ENCODE data around the gene RALGAPA1. TPM values are rescaled to one million over a fixed set of nuclear protein-coding genes. Genes with fewer than 3 reads are reported as not detected.

RALGAPA1 gene
- total RNA-seq, 1 experiment from 2014 or later = 31.7 TPM

- TF ChIP-seq AR (CRISPR knock-in tag; IDR thresholded peaks at IDR 0.05) = peak; percentile 89
These were observed 274.1 kb downstream of the RALGAPA1 start (continued) for GRCh38 chr14:35534873-35535482.

- ChIA-PET POLR2A (interaction anchor here (0.8 to 1.2 kb wide), 2 partner anchors 23 to 292 kb away, joined by 3 to 4 read pairs; partner anchors contain the start of gene BRMS1L), CTCF (interaction anchor here (0.7 to 2.2 kb wide), 8 partner anchors 12 to 536 kb away, joined by 3 to 15 read pairs (median 3); partner anchors contain the start of gene BRMS1L)
- H3K36me3 Mint-ChIP-seq = no peaks in the 10 kb centered on the region
- no peak for DNase-seq (ENCODE audit: low spot score)
- no peaks in the 10 kb centered on the region for H3K9me3 Mint-ChIP-seq
- no peak for TF ChIP-seq ZNF138 (CRISPR knock-in tag; conservative IDR thresholded peaks at IDR 0.05)
- peak overlapping the region; percentile 70 for H3K4me3 Mint-ChIP-seq
- ATAC-seq = peak; percentile 13
- H3K27me3 Mint-ChIP-seq (ENCODE audit: low read depth) = peaks cover 84% of the 10 kb centered on the region
- peaks cover 11% of the 10 kb centered on the region for H3K4me1 Mint-ChIP-seq
- no peak overlapping the region for H3K27ac Mint-ChIP-seq
These were observed 274.8 kb downstream of the RALGAPA1 start for GRCh38 chr14:35534208-35534872.

GRCh38 chr14:35533357-35534207 is 275.5 kb downstream of the RALGAPA1 start, which contains the start of gene INSM2:
Gene INSM2 (plus strand): TSS chr14:35534164. CDS start chr14:35534253, 89 bp downstream.
- ChIA-PET CTCF (interaction anchor here (0.7 to 2.2 kb wide), 9 partner anchors 11 to 537 kb away, joined by 3 to 15 read pairs (median 3); no protein-coding TSS in a partner anchor), POLR2A (interaction anchor here (0.8 to 1.2 kb wide), 2 partner anchors 23 to 293 kb away, joined by 3 to 4 read pairs; partner anchors contain the start of gene BRMS1L)
- Mint-ChIP-seq H3K4me1 (peaks cover 11% of the 10 kb centered on the region), H3K36me3 (no peaks in the 10 kb centered on the region), H3K4me3 (peak within 1 kb of the TSS; percentile 70), H3K27me3 (ENCODE audit: low read depth) (peaks cover 92% of the 10 kb centered on the region), H3K9me3 (no peaks in the 10 kb centered on the region), H3K27ac (no peak within 1 kb of the TSS)
- DNase-seq (ENCODE audit: low spot score) (peak; percentile 98), ATAC-seq (peak; percentile 86)
- TF ChIP-seq TEAD1 (CRISPR knock-in tag; IDR thresholded peaks at IDR 0.05) (0 out of 2 replicates have a peak, but pooled peaks have one; percentile 31), NFATC4 (CRISPR knock-in tag; IDR thresholded peaks at IDR 0.05) (no peak), FOXP4 (CRISPR knock-in tag; IDR thresholded peaks at IDR 0.05) (no peak), HMGA2 (CRISPR knock-in tag; IDR thresholded peaks at IDR 0.05) (no peak), CREB1 (CRISPR knock-in tag; IDR thresholded peaks at IDR 0.05) (no peak), MAX (CRISPR knock-in tag; IDR thresholded peaks at IDR 0.05) (peak; percentile 38; the same call in 1 of the 2 replicates), ESRRA (CRISPR knock-in tag; IDR thresholded peaks at IDR 0.05; ENCODE audit: borderline replicate concordance) (no peak), NFE2L1 (CRISPR knock-in tag; IDR thresholded peaks at IDR 0.05) (no peak), ARID4B (CRISPR knock-in tag; IDR thresholded peaks at IDR 0.05; ENCODE audit: borderline replicate concordance) (0 out of 2 replicates have a peak, but pooled peaks have one; percentile 25), ERG (CRISPR knock-in tag; IDR thresholded peaks at IDR 0.05) (no peak), MXD4 (CRISPR knock-in tag; IDR thresholded peaks at IDR 0.05; ENCODE audit: borderline replicate concordance) (no peak), PRDM15 (CRISPR knock-in tag; IDR thresholded peaks at IDR 0.05) (no peak)

Data from WTC11 (cell line).